Muscle layer of colon (tissue), 2 donors: Measurements from ENCODE around the gene TLE5.

Experiments used
- H3K27ac ChIP-seq: one replicate; pipeline ENCODE4 v1.7.0; 2013; ENCODE audit warnings: low read depth, mild to moderate bottlenecking, low read length, moderate library complexity
- H3K27me3 ChIP-seq, 2 donors: one replicate each; pipeline ENCODE4 v1.7.0; 2013; ENCODE audit warnings: low read length in 2 of 2, mild to moderate bottlenecking in 2 of 2; ENCODE audit not compliant: insufficient read depth in 2 of 2, control insufficient read depth in 1 of 2
- H3K36me3 ChIP-seq: one replicate; pipeline ENCODE4 v1.7.0; 2013; ENCODE audit warnings: mild to moderate bottlenecking, low read length; ENCODE audit not compliant: insufficient read depth
- H3K4me1 ChIP-seq: one replicate; pipeline ENCODE4 v1.7.0; 2013; ENCODE audit warnings: mild to moderate bottlenecking, low read length; ENCODE audit not compliant: insufficient read depth
- H3K4me3 ChIP-seq, 2 donors: one replicate each; pipeline ENCODE4 v1.7.0; 2013; ENCODE audit warnings: low read length in 2 of 2, low read depth in 1 of 2, mild to moderate bottlenecking in 1 of 2, moderate library complexity in 1 of 2
- H3K9ac ChIP-seq: one replicate; pipeline ENCODE4 v1.7.0; 2013; ENCODE audit warnings: low read length
- H3K9me3 ChIP-seq: one replicate; pipeline ENCODE4 v1.7.0; 2013; ENCODE audit warnings: mild to moderate bottlenecking, low read length
- donor health status: abdominal sarcoma.
- donor health status: Adenocarcinoma of cecum.

TLE5 gene

DNA sequence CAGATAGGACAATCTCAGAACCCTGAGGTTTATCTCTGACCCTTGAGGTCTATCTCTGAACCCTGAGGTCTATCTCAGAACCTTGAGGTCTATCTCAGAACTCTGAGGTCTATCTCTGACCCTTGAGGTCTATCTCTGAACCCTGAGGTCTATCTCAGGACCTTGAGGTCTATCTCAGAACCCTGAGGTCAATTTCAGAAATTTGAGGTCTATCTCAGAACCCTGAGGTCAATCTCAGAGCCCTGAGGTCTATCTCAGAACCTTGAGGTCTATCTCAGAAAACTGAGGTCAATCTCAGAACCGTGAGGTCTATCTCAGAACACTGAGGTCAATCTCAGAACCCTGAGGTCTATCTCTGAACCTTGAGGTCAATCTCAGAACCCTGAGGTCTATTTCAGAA, 35.5 kb downstream of the TLE5 start:
- Histone ChIP-seq H3K27ac (no peak overlapping the region), H3K27me3 (no peaks in the 10 kb centered on the region), H3K9ac (no peak overlapping the region), H3K36me3 (no peaks in the 10 kb centered on the region), H3K4me3 (no peak overlapping the region), H3K4me1 (peaks cover 6% of the 10 kb centered on the region), H3K9me3 (no peaks in the 10 kb centered on the region)

DNA sequence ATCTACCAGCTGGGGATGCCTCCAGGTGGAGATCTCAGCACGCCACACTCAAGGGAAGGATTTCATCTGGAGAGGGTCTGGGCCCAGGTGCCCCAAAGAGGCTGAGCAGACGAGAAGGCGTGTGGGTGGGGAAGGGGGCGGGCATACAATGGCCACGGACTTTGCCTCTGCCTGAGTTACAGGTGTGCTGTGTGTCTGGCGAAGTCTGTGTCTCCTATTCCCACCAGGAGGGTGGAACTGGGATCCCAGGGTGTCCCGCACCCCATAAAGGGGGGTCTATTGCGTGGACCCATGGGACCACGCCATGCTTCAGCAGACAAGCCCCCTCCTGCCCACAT, 36.8 kb downstream of the TLE5 start:
- H3K27ac ChIP-seq = no peak overlapping the region
- no peak overlapping the region for H3K4me3 ChIP-seq
- H3K9me3 ChIP-seq = no peaks in the 10 kb centered on the region
- H3K36me3 ChIP-seq = no peaks in the 10 kb centered on the region
- peaks cover 6% of the 10 kb centered on the region for H3K4me1 ChIP-seq
- H3K9ac ChIP-seq = no peak overlapping the region
- no peaks in the 10 kb centered on the region for H3K27me3 ChIP-seq

DNA sequence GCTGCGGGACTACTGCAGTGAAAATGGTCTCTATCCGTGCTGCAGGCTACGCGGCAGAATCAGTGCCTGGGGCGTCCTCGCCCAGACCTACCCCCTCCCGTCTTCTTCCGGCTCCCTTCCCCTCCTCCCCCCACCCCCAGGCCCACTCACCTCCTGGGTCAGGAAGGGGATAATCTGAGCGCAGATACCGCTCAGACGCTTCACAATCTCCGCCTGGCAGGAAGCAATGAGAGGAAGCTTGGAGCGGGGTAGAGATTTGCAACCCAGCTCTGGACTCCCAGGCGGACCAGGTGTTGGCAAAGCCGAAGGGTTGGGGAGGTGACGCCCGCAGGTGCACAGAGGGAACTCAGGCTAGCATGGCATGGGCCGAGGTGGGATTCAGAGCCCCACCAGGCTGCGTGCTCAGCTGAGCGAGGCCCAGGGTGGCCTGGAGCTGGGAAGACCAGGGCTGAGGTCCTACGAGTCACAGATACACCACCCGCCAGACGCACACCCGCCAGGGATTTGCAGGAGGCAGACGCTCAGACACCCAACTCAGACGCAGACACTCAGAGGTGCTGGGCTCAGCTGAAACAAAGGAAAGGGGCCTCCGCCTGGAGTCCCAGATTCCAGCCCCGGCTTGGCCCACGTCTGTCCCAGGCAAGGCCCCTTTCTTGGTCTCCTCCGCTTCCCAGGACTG, 37.3 kb downstream of the TLE5 start:
- Histone ChIP-seq H3K27ac (no peak overlapping the region), H3K4me3 (no peak overlapping the region), H3K36me3 (no peaks in the 10 kb centered on the region), H3K27me3 (no peaks in the 10 kb centered on the region), H3K9ac (no peak overlapping the region), H3K4me1 (peaks cover 6% of the 10 kb centered on the region), H3K9me3 (no peaks in the 10 kb centered on the region)

GRCh38 chr19:3024509-3024869, 37.8 kb downstream of the TLE5 start:
- Histone ChIP-seq H3K27ac (no peak overlapping the region), H3K36me3 (no peaks in the 10 kb centered on the region), H3K4me3 (no peak overlapping the region), H3K9ac (no peak overlapping the region), H3K27me3 (no peaks in the 10 kb centered on the region), H3K9me3 (no peaks in the 10 kb centered on the region), H3K4me1 (peaks cover 6% of the 10 kb centered on the region)

- Histone ChIP-seq H3K9ac (no peak overlapping the region), H3K4me1 (no peaks in the 10 kb centered on the region), H3K9me3 (no peaks in the 10 kb centered on the region), H3K4me3 (no peak overlapping the region), H3K27ac (no peak overlapping the region), H3K36me3 (peaks cover 1% of the 10 kb centered on the region), H3K27me3 (no peaks in the 10 kb centered on the region)
Measured at GRCh38 chr19:3020321-3020960, 41.9 kb downstream of the TLE5 start.

DNA sequence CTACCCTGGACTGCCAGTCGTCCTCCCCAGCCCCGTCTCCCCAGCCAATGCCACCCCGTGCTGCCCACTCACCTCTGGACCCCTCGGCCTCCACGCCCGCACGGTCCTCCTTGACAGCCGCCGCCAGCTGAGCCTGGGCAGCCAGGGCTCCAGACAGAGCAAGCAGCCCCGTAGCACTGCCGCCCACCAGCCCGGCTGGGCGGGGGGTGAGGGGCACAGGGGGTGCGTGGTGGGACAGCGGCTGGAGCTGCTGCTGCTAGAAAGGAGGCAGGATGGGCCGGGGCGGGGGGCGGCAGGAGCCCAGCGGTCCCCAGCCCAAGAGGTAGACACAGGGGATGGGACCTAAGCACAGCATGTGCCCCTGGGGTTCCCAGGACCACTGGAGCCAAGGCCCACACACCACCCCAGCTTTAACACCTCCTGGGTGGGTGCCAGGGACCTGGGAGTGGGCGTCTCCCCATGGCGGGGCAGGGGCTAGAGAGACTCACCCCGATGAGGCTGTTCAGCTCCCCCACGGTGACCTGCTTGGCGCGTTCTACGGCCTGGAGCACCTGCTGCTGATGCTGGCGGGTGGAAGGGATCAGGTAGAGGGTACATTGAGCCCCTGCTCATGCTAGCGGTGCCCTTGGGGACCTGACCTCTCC, 43.0 kb downstream of the TLE5 start:
- H3K9me3 ChIP-seq = no peaks in the 10 kb centered on the region
- H3K4me1 ChIP-seq = no peaks in the 10 kb centered on the region
- H3K9ac ChIP-seq = no peak overlapping the region
- no peak overlapping the region for H3K4me3 ChIP-seq
- no peak overlapping the region for H3K27ac ChIP-seq
- H3K27me3 ChIP-seq = no peaks in the 10 kb centered on the region
- H3K36me3 ChIP-seq = peaks cover 9% of the 10 kb centered on the region

- peaks cover 23% of the 10 kb centered on the region for H3K36me3 ChIP-seq
- H3K9ac ChIP-seq = no peak overlapping the region
- H3K4me1 ChIP-seq = no peaks in the 10 kb centered on the region
- no peaks in the 10 kb centered on the region for H3K9me3 ChIP-seq
- H3K27me3 ChIP-seq = no peaks in the 10 kb centered on the region
- H3K4me3 ChIP-seq = no peak overlapping the region
- no peak overlapping the region for H3K27ac ChIP-seq
Measured at GRCh38 chr19:3017923-3018322, 44.4 kb downstream of the TLE5 start.

DNA sequence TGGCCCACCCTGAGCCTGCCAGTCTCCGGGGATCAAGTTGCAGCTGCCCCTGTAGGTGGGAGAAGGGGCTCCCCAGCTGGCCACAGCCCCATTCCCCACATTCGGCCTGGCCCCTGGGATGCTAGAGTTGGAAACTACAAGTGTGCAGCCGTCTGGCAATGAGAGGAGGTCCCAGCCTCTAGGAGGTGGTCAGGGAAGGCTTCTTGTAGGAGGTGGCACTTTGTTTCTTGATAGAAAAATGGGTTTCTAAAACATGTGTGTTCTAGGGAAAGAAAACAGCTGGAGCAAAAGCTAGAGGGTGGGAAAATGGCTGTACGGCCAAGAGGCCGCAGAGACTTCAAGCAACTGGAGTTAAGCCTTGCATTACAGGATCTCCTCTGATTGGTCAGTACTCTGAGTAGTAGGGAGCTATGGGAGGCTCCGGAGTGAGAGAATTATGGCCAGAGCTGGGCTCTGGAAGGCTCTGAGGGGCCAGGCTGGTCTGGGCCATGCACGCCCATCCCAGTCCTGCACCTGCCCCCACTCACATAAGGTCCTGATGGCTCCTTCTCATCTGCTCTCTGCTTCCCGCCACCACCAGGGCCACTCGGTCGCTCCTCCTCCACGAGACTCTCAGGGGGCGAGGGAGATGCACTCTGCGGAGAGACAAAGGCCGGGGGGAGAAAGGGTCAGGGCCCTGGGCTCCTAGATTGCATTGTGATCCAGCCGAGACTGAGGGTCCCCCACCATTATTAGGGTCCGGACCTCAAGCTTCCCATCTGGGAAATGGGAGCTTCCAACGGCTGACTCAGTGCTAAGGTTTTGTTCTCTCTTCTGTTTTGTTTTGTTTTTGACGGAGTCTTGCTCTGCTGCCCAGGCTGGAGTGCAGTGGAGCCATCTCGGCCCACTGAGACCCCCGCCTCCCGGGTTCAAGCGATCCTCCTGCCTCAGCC, 46.9 kb downstream of the TLE5 start:
- Histone ChIP-seq H3K27ac (no peak overlapping the region), H3K9me3 (no peaks in the 10 kb centered on the region), H3K9ac (no peak overlapping the region), H3K27me3 (no peaks in the 10 kb centered on the region), H3K4me3 (no peak overlapping the region), H3K4me1 (no peaks in the 10 kb centered on the region), H3K36me3 (peaks cover 37% of the 10 kb centered on the region)

GRCh38 chr19:3014135-3014534, 48.2 kb downstream of the TLE5 start:
- Histone ChIP-seq H3K27me3 (no peaks in the 10 kb centered on the region), H3K9me3 (no peaks in the 10 kb centered on the region), H3K27ac (no peak overlapping the region), H3K36me3 (peaks cover 41% of the 10 kb centered on the region), H3K4me1 (no peaks in the 10 kb centered on the region), H3K9ac (no peak overlapping the region), H3K4me3 (no peak overlapping the region)

- no peaks in the 10 kb centered on the region for H3K4me1 ChIP-seq
- no peaks in the 10 kb centered on the region for H3K9me3 ChIP-seq
- H3K27me3 ChIP-seq = no peaks in the 10 kb centered on the region
- H3K9ac ChIP-seq = no peak overlapping the region
- H3K36me3 ChIP-seq = peaks cover 43% of the 10 kb centered on the region
- H3K27ac ChIP-seq = no peak overlapping the region
- H3K4me3 ChIP-seq = no peak overlapping the region
Measured at GRCh38 chr19:3013263-3013725, 49.0 kb downstream of the TLE5 start.

DNA sequence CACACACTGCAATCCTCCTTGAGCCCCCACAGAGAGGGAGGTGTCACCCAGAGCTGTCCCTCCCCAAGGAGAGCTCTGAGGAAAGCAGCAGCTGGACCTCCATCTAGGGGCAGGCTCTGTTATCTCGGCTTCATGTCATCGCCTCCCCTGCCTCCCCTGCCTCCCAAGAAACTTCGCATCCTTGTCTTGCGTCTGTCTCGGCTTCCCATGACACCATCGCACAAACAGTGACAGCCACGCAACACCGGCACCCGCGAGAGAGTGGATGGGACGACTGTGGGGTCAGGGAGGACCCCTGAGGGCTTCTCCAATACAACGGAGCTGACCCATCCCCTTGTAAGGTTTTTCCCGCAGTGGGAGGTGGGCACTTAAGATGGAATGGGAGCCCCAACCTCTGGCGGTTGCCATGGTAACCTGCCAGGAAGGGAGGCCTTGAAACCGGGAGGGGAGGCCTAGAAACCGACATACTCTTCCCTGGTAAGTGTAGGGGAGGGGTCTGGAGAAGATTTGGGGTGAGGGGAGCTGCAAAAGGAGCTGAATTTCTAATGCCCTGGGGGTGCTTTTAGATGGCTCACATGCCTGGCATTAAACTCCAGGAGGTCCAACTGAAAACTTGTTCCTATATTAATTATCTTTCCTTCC, 49.6 kb downstream of the TLE5 start:
- peaks cover 43% of the 10 kb centered on the region for H3K36me3 ChIP-seq
- no peaks in the 10 kb centered on the region for H3K27me3 ChIP-seq
- H3K27ac ChIP-seq = no peak overlapping the region
- H3K9me3 ChIP-seq = no peaks in the 10 kb centered on the region
- no peaks in the 10 kb centered on the region for H3K4me1 ChIP-seq
- H3K9ac ChIP-seq = no peak overlapping the region
- H3K4me3 ChIP-seq = no peak overlapping the region
